Lower leg skin (tissue), 3 donors: ENCODE data around the gene APBA1.

Experiments
- CTCF ChIP-seq, 3 donors: fragments of 450-650 bp; IDR thresholded peaks; one replicate each; pipeline ENCODE4 v1.5.1; 2016; ENCODE audit warnings: antibody characterized with exemption in 3 of 3, mild to moderate bottlenecking in 3 of 3, moderate library complexity in 2 of 3
- POLR2A ChIP-seq, 2 donors: fragments of 450-650 bp; IDR thresholded peaks; one replicate each; pipeline ENCODE4 v1.6.1; 2016 to 2017; ENCODE audit warnings: antibody characterized with exemption in 2 of 2, mild to moderate bottlenecking in 1 of 2, moderate library complexity in 1 of 2

- TF ChIP-seq CTCF (IDR thresholded peaks at IDR 0.05) (no peak), POLR2A (IDR thresholded peaks at IDR 0.05) (no peak)
These were observed 259.4 kb downstream of the APBA1 start for GRCh38 chr9:69412741-69413150.
